GM23248 (cell line): Measurements from ENCODE around the gene APMAP.

Source experiments
- EZH2 ChIP-seq: fragments of 200-600 bp; sonication (generic); IDR thresholded peaks from 2 replicates; pipeline ENCODE4 v1.6.1; 2018; ENCODE audit warnings: antibody characterized with exemption, mild to moderate bottlenecking; ENCODE audit not compliant: insufficient read depth, poor library complexity, severe bottlenecking
- EZH2phosphoT487 ChIP-seq: fragments of 200-600 bp; sonication (generic); IDR thresholded peaks from 2 replicates; pipeline ENCODE4 v1.6.1; 2018; ENCODE audit warnings: antibody characterized with exemption, moderate library complexity, mild to moderate bottlenecking, low read depth; ENCODE audit not compliant: insufficient read depth

GRCh38 chr20:24916412-24916811 lies 76.1 kb downstream of the APMAP start:
- TF ChIP-seq EZH2 (no peak), EZH2phosphoT487 (no peak)
